Sigmoid colon (tissue), 4 donors: ENCODE data around the gene SPTBN4.

Source experiments
- CTCF ChIP-seq, 4 experiments: fragments of 450-650 bp in 3 of 4; fragments of 200-600 bp in 1 of 4; IDR thresholded peaks; one replicate each; pipeline ENCODE4 v1.5.1; 2016 to 2019; ENCODE audit warnings: antibody characterized with exemption in 4 of 4, mild to moderate bottlenecking in 3 of 4, moderate library complexity in 2 of 4
- EP300 ChIP-seq, 4 donors: sonication (generic); formaldehyde crosslinking; IDR thresholded peaks; one replicate each; pipeline ENCODE4 v1.6.1; 2017; ENCODE audit warnings: antibody characterized with exemption in 4 of 4
- POLR2A ChIP-seq, 2 donors: fragments of 450-650 bp; IDR thresholded peaks; one replicate each; pipeline ENCODE4 v1.6.1; 2016; ENCODE audit warnings: antibody characterized with exemption in 2 of 2, mild to moderate bottlenecking in 2 of 2, moderate library complexity in 2 of 2
- POLR2AphosphoS5 ChIP-seq, 4 donors: sonication (generic); formaldehyde crosslinking; IDR thresholded peaks; one replicate each; pipeline ENCODE4 v1.6.1; 2017; ENCODE audit warnings: antibody characterized with exemption in 4 of 4

- TF ChIP-seq POLR2A (IDR thresholded peaks at IDR 0.05), result no peak
- TF ChIP-seq CTCF (IDR thresholded peaks at IDR 0.05), result no peak
- TF ChIP-seq POLR2AphosphoS5 (IDR thresholded peaks at IDR 0.05), result no peak
- TF ChIP-seq EP300 (IDR thresholded peaks at IDR 0.05), result no peak
Observed at GRCh38 chr19:40619333-40620160, 152.7 kb downstream of the SPTBN4 start.
